Activated CD4-positive, CD25-positive, alpha-beta regulatory T cell treated with anti-CD3 and anti-CD28 coated beads, Interleukin-2, amount 50 U/mL, for 16 hours (primary cell): ENCODE results near the gene NGB.
"Not testable (repeated sequence)": the region's sequence is repeated elsewhere in the genome, so short reads cannot be mapped to it uniquely, and the experiment has no call there.

Experiments used
- DNase-seq: peaks from one replicate; pipeline ENCODE4 v3.0.0-alpha.2; 2020; ENCODE audit warnings: low read depth, low spot score

Gene NGB

GRCh38 chr14:77296155-77296554 lies 25.1 kb upstream of the NGB start:
- DNase-seq, result no peak

DNA sequence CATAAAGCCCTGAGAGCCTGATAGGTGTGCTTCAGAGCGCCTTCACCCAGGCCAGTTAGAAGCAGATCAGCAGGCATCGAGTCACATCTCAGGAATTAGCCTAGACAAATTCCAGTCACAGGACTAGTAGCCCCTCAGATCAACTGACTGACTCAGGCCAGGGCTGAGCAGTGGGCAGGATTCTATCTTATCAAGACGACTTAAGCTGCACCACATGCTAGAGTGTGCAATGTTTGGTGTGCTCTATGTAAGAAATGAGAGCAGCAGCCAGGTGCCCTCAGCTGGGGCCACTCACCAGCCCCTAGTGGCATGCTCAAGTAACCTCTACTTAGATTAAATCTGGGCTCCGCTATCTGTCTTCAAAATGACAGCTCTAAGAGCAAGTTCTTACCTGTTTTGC lies 19.7 kb upstream of the NGB start:
- DNase-seq, result no peak

- no peak for DNase-seq
Observed at GRCh38 chr14:77286576-77286975, 15.6 kb upstream of the NGB start.

GRCh38 chr14:77284466-77284865 lies 13.5 kb upstream of the NGB start:
- DNase-seq, result no peak

- no peak for DNase-seq
Observed at GRCh38 chr14:77284066-77284465, 13.1 kb upstream of the NGB start.

- DNase-seq, result no peak
Observed at GRCh38 chr14:77281852-77282410, 10.9 kb upstream of the NGB start.

- not testable (repeated sequence) for DNase-seq
Observed at GRCh38 chr14:77280921-77281320, 9.9 kb upstream of the NGB start.

GRCh38 chr14:77279719-77280118 lies 8.7 kb upstream of the NGB start:
- no peak for DNase-seq

DNA sequence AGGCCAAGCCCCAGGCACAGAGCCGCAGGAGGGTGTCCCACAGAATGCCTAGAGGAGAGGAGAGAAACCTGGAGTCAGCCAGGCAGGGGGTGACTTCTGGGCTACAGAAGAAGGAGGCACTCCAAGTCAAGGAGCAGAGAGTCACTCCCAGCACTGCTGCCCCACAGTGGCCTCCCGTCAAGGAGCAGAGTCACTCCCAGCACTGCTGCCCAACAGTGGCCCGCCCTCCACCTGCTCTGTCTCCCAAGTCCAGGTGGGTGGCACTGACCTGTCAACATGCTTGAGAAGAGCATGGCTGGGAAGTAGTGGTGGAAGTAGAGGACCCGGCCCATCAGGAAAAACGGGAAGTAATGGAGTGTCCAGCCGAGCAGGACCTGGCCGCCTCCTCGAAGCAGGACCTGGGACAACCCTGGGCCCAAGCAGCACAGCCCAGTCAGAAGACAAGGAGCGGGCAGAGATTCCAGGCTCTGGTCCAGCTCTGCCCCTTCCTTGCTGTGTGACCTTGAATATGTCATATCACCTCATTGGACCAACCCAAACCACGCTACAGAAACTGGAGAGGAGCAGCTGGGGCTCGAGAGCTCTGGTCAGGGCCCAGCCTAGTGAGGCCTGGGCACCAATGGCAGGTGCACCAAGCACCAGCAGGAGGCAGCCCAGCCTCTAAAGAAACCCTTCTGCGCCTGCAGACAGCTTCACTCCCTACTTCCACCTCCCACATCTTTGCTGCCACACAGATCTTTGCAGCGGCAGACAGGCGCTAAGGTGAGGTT lies 7.6 kb upstream of the NGB start:
- no peak for DNase-seq

- DNase-seq, result no peak
Observed at GRCh38 chr14:77276959-77277358, 6.0 kb upstream of the NGB start.

- DNase-seq, result no peak
Observed at GRCh38 chr14:77276295-77276935, 5.4 kb upstream of the NGB start.

- DNase-seq, result no peak
Observed at GRCh38 chr14:77275601-77276017, 4.6 kb upstream of the NGB start.

GRCh38 chr14:77275041-77275580 lies 4.1 kb upstream of the NGB start:
- no peak for DNase-seq

DNA sequence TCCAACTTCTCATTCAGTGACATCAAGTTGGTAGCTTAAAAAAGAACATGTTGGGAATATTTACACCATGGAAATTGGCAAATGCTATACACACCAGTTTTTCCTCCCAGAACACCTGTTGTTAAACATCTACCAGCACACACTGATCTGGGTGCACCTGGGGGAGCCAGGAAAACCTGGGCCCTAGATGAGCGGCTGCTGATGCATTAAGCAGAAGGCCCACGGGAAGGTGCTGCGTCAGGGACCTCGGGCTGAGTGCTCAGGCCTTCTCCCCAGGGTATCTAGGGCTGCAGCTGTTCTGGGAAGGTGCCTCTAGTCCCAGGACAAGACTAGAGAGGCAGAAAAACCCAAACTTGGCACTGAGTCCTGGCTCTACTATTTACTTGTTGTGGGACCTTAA lies 2.8 kb upstream of the NGB start:
- DNase-seq, result no peak

- no peak for DNase-seq
Observed at GRCh38 chr14:77272261-77272660, 1.3 kb upstream of the NGB start.

- no peak for DNase-seq
Observed at GRCh38 chr14:77270361-77271112, 469 bp downstream of the NGB start.

DNA sequence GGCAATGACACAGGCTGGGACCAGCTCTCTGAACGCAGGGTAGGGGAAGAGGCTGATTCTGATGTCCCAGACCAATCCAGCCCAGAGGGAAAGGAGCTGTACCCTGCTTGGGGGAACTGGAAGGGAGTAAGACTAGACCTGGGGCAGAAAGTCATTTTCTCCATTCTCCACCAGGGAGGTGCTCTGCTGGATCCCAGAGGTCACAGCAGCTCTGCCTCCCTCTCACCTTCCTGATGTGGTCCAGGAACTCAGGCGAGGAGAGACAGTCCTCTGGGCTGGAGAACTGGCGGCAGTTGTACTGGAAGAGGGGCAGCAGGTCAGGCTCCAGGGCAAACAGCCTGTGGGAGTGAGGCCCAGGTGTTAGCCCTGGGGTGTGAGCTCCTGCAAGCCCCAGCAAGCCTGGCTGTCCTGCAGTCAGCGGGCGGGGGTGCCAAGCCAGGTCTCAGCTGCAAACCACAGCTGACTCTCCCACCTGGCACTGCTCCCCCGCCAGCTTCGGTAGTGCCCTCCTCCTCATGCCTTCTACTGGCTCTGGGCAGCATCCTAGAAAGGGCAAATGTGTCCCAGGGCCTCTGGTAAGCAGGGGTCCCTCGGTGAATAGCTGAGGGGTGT lies 1.9 kb downstream of the NGB start:
- no peak for DNase-seq

DNA sequence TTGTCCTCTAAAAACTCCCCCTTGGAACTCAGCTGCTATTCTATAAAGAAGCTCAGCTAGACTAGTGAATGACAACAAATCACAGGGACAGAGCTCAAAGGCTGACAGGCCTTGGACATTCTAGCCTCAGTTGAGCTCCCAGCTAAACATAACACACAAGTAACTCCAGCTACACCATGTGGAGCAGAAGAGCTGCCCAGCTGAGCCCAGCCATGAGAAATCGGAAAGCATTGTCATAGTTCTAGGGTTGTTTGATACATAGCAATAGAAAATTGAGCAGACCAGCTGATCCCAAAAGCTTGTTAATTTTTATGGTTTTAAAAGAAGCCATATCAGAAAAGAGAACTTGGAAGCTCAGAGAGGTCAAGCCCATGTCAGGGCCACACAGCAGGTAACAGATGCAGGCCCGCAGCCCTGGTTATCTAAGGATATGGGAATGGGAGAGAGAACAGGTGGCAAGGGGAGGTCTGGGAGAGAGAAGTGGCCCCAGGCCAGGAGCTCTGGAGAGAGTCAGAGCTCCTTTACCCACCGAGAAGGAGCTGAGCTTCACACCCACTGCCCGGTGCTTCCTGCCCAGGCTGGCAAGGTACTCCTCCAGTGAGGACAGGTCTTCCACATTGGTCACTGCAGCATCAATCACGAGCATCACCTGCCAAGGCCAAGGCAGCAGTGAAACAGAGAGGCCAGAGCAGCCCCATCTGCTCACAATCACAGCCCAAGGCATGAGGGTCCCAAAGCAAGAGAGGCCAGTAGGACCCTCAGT lies 2.9 kb downstream of the NGB start:
- no peak for DNase-seq

- DNase-seq, result no peak
Observed at GRCh38 chr14:77266336-77266735, 4.7 kb downstream of the NGB start.

DNA sequence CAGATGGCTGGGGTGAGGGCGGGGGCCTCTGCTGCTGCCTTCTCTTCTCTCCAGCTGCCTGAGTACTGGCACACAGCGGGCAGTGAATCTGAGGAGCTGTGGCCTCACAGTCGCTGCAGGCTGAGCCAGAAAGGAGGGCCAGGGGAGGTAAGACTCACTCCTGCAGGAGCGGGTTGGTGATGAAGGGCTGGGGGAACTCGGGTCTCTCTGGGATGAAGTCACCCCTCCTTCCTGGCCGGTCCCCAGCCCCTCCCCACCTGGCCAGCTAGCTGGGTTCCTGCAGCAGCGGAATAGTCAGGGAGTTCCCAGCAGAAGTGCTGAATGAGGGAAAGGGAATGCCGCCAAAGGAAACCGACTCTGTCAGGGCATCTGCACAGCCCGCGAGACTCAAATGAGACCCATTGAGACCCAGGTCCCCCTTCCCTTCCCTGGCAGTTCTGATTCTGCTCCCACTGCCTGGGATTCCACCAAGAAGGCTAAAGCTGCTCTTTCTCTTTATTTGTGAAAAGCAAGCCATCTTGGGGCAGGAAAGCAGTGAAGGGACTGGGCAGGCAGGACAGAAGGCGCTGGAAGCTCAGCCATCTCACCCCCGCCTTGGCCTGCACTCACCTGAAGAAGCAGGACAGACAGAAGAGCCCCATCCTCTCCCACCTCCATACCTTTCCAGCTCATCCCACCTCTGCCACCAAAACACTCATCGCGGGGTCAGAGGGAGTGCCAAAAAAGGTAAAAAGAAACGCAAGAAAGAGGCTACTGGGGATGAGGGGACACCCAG lies 5.3 kb downstream of the NGB start:
- DNase-seq, result no peak
